ENCODE measurements around the gene PDE2A. TPM values are rescaled to one million over a fixed set of nuclear protein-coding genes. Genes with fewer than 3 reads are reported as not detected.

PDE2A gene
- total RNA-seq, 1 experiment from 2014 or later = 0.74 TPM

DNA sequence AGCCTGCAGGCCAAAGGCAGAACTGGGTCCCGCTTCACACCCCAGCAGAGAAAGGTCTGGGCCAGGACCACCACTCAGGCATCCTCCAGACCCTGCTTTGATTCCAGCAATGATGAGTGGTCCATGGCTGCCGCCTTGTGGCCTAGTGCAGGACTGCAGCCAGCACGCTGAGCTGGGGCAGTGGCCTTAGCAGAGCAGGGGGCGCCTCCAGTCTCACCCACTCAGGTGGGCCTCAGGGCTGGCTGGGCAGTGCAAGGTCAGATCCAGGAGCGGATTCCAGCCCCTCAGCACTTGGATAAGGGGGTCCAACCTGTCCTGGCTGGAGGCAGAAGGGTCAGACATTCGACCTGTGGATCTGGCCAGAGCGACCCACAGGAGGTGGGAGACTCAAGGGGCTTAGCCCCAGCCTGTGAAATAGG, 9.6 kb upstream of the PDE2A start:
- Histone ChIP-seq H3K4me1 (ENCODE audit: control insufficient read depth, insufficient read depth, low read length) (peaks cover 18% of the 10 kb centered on the region), H3K36me3 (ENCODE audit: control insufficient read depth, insufficient read depth, low read length) (no peaks in the 10 kb centered on the region; the same call in 1 of the 2 replicates), H3K9me3 (ENCODE audit: control insufficient read depth, insufficient read depth, low read depth, low read length) (no peaks in the 10 kb centered on the region), H3K27ac (ENCODE audit: low read length) (no peak overlapping the region), H3K27me3 (ENCODE audit: control insufficient read depth, insufficient read depth, low read length) (peaks cover 6% of the 10 kb centered on the region), H3K4me3 (ENCODE audit: low read depth in 2 of 2, low read length in 2 of 2) (no peak overlapping the region)
- in situ Hi-C loops (cut with HindIII; ENCODE audit: low pct_unique_long_range_greater_than_20kb, low sequenced_read_pairs) (no loop called here), intact Hi-C loops (cut with micrococcal nuclease; ENCODE audit: unreplicated experiment) (loop anchor here (2.0 to 5.0 kb wide), 2 partner anchors 96 to 213 kb away; no protein-coding TSS in a partner anchor)
- TF ChIP-seq, protein P1, sequence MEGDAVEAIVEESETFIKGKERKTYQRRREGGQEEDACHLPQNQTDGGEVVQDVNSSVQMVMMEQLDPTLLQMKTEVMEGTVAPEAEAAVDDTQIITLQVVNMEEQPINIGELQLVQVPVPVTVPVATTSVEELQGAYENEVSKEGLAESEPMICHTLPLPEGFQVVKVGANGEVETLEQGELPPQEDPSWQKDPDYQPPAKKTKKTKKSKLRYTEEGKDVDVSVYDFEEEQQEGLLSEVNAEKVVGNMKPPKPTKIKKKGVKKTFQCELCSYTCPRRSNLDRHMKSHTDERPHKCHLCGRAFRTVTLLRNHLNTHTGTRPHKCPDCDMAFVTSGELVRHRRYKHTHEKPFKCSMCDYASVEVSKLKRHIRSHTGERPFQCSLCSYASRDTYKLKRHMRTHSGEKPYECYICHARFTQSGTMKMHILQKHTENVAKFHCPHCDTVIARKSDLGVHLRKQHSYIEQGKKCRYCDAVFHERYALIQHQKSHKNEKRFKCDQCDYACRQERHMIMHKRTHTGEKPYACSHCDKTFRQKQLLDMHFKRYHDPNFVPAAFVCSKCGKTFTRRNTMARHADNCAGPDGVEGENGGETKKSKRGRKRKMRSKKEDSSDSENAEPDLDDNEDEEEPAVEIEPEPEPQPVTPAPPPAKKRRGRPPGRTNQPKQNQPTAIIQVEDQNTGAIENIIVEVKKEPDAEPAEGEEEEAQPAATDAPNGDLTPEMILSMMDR (IDR thresholded peaks at IDR 0.05) = peak; percentile 98
- TF ChIP-seq SIN3A (IDR thresholded peaks at IDR 0.05; ENCODE audit: borderline replicate concordance, insufficient read depth, low read depth, low read length) = no peak
- ATAC-seq (peak; percentile 73), DNase-seq (ENCODE audit: low read depth, low spot score) (peak; percentile 52)
- ChIA-PET POLR2A (no interaction called here), CTCF (interaction anchor here (0.6 to 2.9 kb wide), 21 partner anchors 8 to 503 kb away, joined by 3 to 29 read pairs (median 5); partner anchors contain the start of gene CLPB)
- no TSS peak for BruUV-seq (replicated peaks)

DNA sequence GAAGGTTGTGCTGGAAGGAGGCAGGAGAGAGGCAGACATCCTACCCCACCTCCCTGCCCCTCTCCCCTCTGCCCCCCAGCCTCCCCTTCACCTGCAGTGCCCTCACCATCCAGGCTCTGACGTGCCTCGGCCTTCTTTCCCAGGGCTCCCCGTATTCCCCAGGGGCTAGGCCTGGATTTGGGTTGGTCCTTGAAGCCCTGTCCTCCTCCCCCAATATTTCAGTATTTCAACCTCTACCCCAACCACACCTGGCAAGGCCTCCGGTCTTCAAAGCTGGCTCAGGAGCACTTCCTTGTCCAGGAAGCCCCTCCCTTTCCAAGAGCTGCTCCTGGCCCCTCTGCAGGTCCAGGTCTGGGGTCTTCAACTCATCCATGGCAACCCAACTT, 8.6 kb upstream of the PDE2A start:
- ChIA-PET POLR2A (no interaction called here), CTCF (interaction anchor here (1.0 to 2.9 kb wide), 5 partner anchors 16 to 211 kb away, joined by 3 to 24 read pairs (median 5); no protein-coding TSS in a partner anchor)
- Histone ChIP-seq H3K9me3 (ENCODE audit: control insufficient read depth, insufficient read depth, low read depth, low read length) (no peaks in the 10 kb centered on the region), H3K4me1 (ENCODE audit: control insufficient read depth, insufficient read depth, low read length) (peaks cover 18% of the 10 kb centered on the region), H3K27ac (ENCODE audit: low read length) (no peak overlapping the region), H3K27me3 (ENCODE audit: control insufficient read depth, insufficient read depth, low read length) (peaks cover 12% of the 10 kb centered on the region), H3K36me3 (ENCODE audit: control insufficient read depth, insufficient read depth, low read length) (no peaks in the 10 kb centered on the region; the same call in 1 of the 2 replicates), H3K4me3 (ENCODE audit: low read depth in 2 of 2, low read length in 2 of 2) (no peak overlapping the region)
- intact Hi-C loops (cut with micrococcal nuclease; ENCODE audit: unreplicated experiment) (loop anchor here (2.0 to 5.0 kb wide), 2 partner anchors 96 to 212 kb away; no protein-coding TSS in a partner anchor), in situ Hi-C loops (cut with HindIII; ENCODE audit: low pct_unique_long_range_greater_than_20kb, low sequenced_read_pairs) (no loop called here)
- BruUV-seq (replicated peaks) = no TSS peak
- no peak for DNase-seq (ENCODE audit: low read depth, low spot score)
- TF ChIP-seq TCF7L2 (IDR thresholded peaks at IDR 0.05; ENCODE audit: low read depth, low read length) = no peak
- TF ChIP-seq, protein P2, sequence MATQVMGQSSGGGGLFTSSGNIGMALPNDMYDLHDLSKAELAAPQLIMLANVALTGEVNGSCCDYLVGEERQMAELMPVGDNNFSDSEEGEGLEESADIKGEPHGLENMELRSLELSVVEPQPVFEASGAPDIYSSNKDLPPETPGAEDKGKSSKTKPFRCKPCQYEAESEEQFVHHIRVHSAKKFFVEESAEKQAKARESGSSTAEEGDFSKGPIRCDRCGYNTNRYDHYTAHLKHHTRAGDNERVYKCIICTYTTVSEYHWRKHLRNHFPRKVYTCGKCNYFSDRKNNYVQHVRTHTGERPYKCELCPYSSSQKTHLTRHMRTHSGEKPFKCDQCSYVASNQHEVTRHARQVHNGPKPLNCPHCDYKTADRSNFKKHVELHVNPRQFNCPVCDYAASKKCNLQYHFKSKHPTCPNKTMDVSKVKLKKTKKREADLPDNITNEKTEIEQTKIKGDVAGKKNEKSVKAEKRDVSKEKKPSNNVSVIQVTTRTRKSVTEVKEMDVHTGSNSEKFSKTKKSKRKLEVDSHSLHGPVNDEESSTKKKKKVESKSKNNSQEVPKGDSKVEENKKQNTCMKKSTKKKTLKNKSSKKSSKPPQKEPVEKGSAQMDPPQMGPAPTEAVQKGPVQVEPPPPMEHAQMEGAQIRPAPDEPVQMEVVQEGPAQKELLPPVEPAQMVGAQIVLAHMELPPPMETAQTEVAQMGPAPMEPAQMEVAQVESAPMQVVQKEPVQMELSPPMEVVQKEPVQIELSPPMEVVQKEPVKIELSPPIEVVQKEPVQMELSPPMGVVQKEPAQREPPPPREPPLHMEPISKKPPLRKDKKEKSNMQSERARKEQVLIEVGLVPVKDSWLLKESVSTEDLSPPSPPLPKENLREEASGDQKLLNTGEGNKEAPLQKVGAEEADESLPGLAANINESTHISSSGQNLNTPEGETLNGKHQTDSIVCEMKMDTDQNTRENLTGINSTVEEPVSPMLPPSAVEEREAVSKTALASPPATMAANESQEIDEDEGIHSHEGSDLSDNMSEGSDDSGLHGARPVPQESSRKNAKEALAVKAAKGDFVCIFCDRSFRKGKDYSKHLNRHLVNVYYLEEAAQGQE (IDR thresholded peaks at IDR 0.05; ENCODE audit: insufficient read depth in 1 of 2, low read depth in 2 of 2, low read length in 1 of 2) = no peak
- TF ChIP-seq POLR2AphosphoS5 (IDR thresholded peaks at IDR 0.05; ENCODE audit: low read depth, low read length) = no peak
- TF ChIP-seq, protein P1 (IDR thresholded peaks at IDR 0.05) = no peak
- no peak for TF ChIP-seq SIN3A (IDR thresholded peaks at IDR 0.05; ENCODE audit: borderline replicate concordance, insufficient read depth, low read depth, low read length)
- no peak for ATAC-seq

Measured in Panc1 (cell line).